Measurements from ENCODE around the gene PRF1. TPM values are rescaled to one million over a fixed set of nuclear protein-coding genes. Genes with fewer than 3 reads are reported as not detected.

PRF1 gene
- total RNA-seq, 1 donor from 2014 or later = 6.2 TPM

GRCh38 chr10:70599319-70599718, 3.2 kb downstream of the PRF1 start:
- DNase-seq (ENCODE audit: low spot score in 2 of 2) = no peak
- TF ChIP-seq, protein P1, sequence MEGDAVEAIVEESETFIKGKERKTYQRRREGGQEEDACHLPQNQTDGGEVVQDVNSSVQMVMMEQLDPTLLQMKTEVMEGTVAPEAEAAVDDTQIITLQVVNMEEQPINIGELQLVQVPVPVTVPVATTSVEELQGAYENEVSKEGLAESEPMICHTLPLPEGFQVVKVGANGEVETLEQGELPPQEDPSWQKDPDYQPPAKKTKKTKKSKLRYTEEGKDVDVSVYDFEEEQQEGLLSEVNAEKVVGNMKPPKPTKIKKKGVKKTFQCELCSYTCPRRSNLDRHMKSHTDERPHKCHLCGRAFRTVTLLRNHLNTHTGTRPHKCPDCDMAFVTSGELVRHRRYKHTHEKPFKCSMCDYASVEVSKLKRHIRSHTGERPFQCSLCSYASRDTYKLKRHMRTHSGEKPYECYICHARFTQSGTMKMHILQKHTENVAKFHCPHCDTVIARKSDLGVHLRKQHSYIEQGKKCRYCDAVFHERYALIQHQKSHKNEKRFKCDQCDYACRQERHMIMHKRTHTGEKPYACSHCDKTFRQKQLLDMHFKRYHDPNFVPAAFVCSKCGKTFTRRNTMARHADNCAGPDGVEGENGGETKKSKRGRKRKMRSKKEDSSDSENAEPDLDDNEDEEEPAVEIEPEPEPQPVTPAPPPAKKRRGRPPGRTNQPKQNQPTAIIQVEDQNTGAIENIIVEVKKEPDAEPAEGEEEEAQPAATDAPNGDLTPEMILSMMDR (IDR thresholded peaks at IDR 0.05) = no peak
- Histone ChIP-seq H3K4me1 (no peaks in the 10 kb centered on the region), H3K27ac (no peak overlapping the region), H3K36me3 (no peaks in the 10 kb centered on the region), H3K9me3 (no peaks in the 10 kb centered on the region), H3K27me3 (no peaks in the 10 kb centered on the region), H3K4me3 (no peak overlapping the region)
- intact Hi-C loops (cut with DNase I) = no loop called here

- intact Hi-C loops (cut with DNase I) = no loop called here
- Histone ChIP-seq H3K27ac (no peak overlapping the region), H3K27me3 (no peaks in the 10 kb centered on the region), H3K4me1 (no peaks in the 10 kb centered on the region), H3K9me3 (no peaks in the 10 kb centered on the region), H3K36me3 (no peaks in the 10 kb centered on the region), H3K4me3 (no peak overlapping the region)
- no peak for DNase-seq (ENCODE audit: low spot score in 2 of 2)
- TF ChIP-seq, protein P1 (IDR thresholded peaks at IDR 0.05) = no peak
These were observed 3.7 kb downstream of the PRF1 start for GRCh38 chr10:70598857-70599295.

DNA sequence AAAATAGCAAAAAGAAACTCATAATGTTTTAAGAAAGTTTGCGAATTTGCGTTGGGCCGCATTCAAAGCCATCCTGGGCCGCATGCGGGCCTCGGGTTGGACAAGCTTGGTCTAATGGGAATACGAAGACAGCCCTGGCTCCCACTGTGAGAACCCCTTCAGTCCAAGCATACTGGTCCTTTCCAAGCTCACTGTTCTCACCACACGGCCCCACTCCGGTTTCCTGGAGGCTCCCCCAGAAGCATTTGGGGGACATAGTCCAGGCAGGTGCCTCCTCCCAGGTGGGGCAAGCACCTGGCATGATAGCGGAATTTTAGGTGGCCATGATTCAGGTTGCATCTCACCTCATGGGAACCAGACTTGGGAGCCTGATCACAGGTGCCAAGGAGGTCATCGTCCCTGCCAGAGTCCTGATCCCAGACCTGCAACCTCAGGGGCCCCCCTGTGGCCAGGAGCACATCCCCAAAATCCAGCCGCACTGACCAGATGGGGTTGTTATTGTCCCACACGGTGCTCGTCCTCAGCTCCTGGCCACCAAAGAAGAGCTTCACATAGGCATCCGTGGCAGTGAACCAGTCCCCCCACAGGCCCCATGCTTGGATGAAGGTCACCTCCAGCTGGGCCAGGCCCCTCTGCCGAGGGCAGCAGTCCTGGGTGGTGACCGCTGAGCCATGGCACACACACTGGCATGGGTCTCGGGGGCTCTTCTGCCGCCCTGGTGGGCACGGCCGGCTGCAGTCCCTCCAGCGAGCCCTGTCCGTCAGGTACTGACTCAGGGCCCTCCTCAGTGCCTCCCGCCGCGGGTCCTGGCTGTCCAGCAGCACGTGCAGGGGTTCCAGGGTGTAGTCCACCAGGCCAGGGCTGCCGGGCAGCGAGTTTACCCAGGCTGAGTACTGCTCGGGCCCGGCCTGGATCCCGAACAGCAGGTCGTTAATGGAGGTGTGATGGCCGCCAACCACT, 4.4 kb downstream of the PRF1 start:
- Histone ChIP-seq H3K36me3 (no peaks in the 10 kb centered on the region), H3K4me3 (no peak overlapping the region), H3K4me1 (no peaks in the 10 kb centered on the region), H3K27me3 (no peaks in the 10 kb centered on the region), H3K27ac (no peak overlapping the region), H3K9me3 (no peaks in the 10 kb centered on the region)
- DNase-seq (ENCODE audit: low spot score in 2 of 2) = no peak
- intact Hi-C loops (cut with DNase I) = no loop called here
- TF ChIP-seq, protein P1 (IDR thresholded peaks at IDR 0.05) = no peak

- DNase-seq (ENCODE audit: low spot score in 2 of 2) = no peak
- Histone ChIP-seq H3K4me1 (no peaks in the 10 kb centered on the region), H3K27me3 (no peaks in the 10 kb centered on the region), H3K36me3 (no peaks in the 10 kb centered on the region), H3K9me3 (no peaks in the 10 kb centered on the region), H3K27ac (no peak overlapping the region), H3K4me3 (no peak overlapping the region)
- intact Hi-C loops (cut with DNase I) = no loop called here
- TF ChIP-seq, protein P1 (IDR thresholded peaks at IDR 0.05) = no peak
These were observed 5.4 kb downstream of the PRF1 start for GRCh38 chr10:70596860-70597809.

- intact Hi-C loops (cut with DNase I) = no loop called here
- no peaks in the 10 kb centered on the region for H3K9me3 ChIP-seq
- DNase-seq (ENCODE audit: low spot score in 2 of 2) = no peak
- TF ChIP-seq, protein P1 (IDR thresholded peaks at IDR 0.05) = no peak
- no peak overlapping the region for H3K27ac ChIP-seq
- H3K27me3 ChIP-seq = no peaks in the 10 kb centered on the region
- no peaks in the 10 kb centered on the region for H3K36me3 ChIP-seq
- H3K4me1 ChIP-seq = no peaks in the 10 kb centered on the region
- H3K4me3 ChIP-seq = no peak overlapping the region
These were observed 6.3 kb downstream of the PRF1 start for GRCh38 chr10:70596110-70596798.
